HepG2 (cell line): Measurements from ENCODE around the gene KRTAP1-5.
"Not testable (repeated sequence)": the region's sequence is repeated elsewhere in the genome, so short reads cannot be mapped to it uniquely, and the experiment has no call there.

Experiments used
- NFE2L1 ChIP-seq: sonication (generic); formaldehyde crosslinking; IDR thresholded peaks from 2 replicates; pipeline ENCODE4 v1.4.0; 2020; ENCODE audit warnings: missing genetic modification reagents, mild to moderate bottlenecking, borderline replicate concordance
- SCMH1 ChIP-seq: sonication (generic); formaldehyde crosslinking; IDR thresholded peaks from 2 replicates; pipeline ENCODE4 v1.9.0; 2021; ENCODE audit warnings: missing genetic modification reagents, mild to moderate bottlenecking, borderline replicate concordance
- WIZ ChIP-seq: sonication (generic); formaldehyde crosslinking; IDR thresholded peaks from 2 replicates; pipeline ENCODE4 v1.5.1; 2020; ENCODE audit warnings: mild to moderate bottlenecking, missing genetic modification reagents
- ZNF333 ChIP-seq: sonication (generic); formaldehyde crosslinking; IDR thresholded peaks from 2 replicates; pipeline ENCODE4 v1.4.0; 2020; ENCODE audit warnings: mild to moderate bottlenecking, missing genetic modification reagents, borderline replicate concordance
- ZNF580 ChIP-seq: IDR thresholded peaks from 2 replicates; pipeline ENCODE4 v1.6.1; 2016; ENCODE audit warnings: low read depth, borderline replicate concordance
- ZNF768 ChIP-seq: sonication (generic); formaldehyde crosslinking; IDR thresholded peaks from 2 replicates; pipeline ENCODE4 v1.4.0; 2020; ENCODE audit warnings: missing genetic modification reagents

DNA sequence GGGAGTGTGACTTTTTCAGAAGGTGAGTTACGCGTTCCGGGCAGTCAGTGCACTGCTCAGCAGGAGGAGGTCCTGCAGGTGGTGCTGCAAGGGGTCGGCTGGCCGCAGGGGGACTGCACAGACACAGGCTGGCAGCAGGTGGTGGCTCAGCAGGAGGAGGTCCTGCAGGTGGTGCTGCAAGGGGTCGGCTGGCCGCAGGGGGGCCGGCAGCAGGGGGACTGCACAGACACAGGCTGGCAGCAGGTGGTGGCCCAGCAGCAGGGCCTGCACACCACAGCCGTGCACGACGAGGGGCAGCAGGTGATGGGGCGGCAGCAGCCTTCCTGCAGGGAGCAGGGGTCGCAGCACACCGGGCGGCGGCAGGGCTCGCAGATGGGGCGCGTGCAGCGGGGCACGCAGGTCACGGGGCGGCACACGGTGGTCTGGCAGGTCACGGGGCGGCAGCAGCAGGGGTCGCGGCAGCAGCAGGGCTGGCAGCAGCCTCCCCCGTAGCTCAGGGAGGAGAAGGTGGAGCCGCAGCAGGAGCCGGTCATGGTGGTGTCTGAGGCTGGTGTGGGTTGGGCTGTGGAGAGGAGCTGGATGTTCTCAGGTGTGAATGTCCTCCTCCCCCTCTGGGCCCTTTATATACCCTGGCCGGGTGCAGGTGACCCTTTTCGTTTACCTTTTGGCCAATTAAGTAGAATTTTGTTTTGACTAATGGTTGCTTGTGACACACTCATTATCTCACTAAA is 19.9 kb upstream of the KRTAP1-5 start, which contains the start of gene KRTAP2-1:
- TF ChIP-seq ZNF333 (CRISPR knock-in tag); WIZ; ZNF580; ZNF768 (CRISPR knock-in tag); NFE2L1 (CRISPR knock-in tag); SCMH1 (CRISPR knock-in tag): not testable (repeated sequence)
